Liver (tissue), 3 donors: Measurements from ENCODE around the gene ARL6IP6.

Experiments used
- CTCF ChIP-seq: fragments of 150-350 bp; IDR thresholded peaks from 2 replicates; pipeline ENCODE4 v1.5.1; 2017; ENCODE audit warnings: improper control_type of control experiment, low read depth, low read length; ENCODE audit not compliant: missing input control
- EGR1 ChIP-seq, 2 donors: IDR thresholded peaks; 2 replicates each; pipeline ENCODE4 v1.6.1; 2016 to 2018; ENCODE audit warnings: antibody characterized with exemption in 2 of 2, low read depth in 2 of 2
- GABPA ChIP-seq, 2 donors: IDR thresholded peaks in 1 of 2; conservative IDR thresholded peaks in 1 of 2; 2 replicates each; pipeline ENCODE4 v1.6.1; 2016; ENCODE audit warnings: antibody characterized with exemption in 2 of 2, mild to moderate bottlenecking in 1 of 2, moderate library complexity in 1 of 2
- RAD21 ChIP-seq, 2 donors: IDR thresholded peaks; 2 replicates each; pipeline ENCODE4 v1.6.1; 2016; ENCODE audit warnings: antibody characterized with exemption in 2 of 2, mild to moderate bottlenecking in 2 of 2
- TAF1 ChIP-seq: conservative IDR thresholded peaks from 2 replicates; pipeline ENCODE4 v1.6.1; 2016; ENCODE audit warnings: antibody characterized with exemption, mild to moderate bottlenecking
- ZBTB33 ChIP-seq: IDR thresholded peaks from 2 replicates; pipeline ENCODE4 v1.6.1; 2016; ENCODE audit warnings: antibody characterized with exemption
- TF ChIP-seq, protein P1 (sequence below): IDR thresholded peaks from 2 replicates; pipeline ENCODE4 v1.6.1; 2016; ENCODE audit warnings: antibody characterized with exemption, mild to moderate bottlenecking
- donor health status: healthy.
- donor health status: healthy.

DNA sequence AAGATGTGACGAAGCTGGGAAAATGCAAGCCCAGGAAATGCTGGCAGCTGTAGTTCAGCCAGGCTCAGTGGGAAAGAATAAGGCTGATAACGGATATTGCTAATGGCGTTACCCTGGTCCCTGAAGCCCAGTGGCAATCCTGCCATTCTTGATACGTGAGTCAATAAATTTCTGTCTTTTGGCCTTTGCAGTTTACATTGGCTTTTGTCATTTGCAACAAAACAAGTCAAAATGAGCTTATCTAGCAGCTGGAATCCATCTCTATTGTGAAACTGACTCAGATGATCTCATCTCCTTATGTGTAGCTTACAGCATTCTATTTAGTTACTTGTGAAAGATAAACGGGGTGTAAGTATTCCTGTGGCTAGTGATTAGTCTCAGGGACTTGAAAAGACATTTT, 43.8 kb downstream of the ARL6IP6 start:
- no peak for TF ChIP-seq CTCF
- no peak for TF ChIP-seq EGR1 (IDR thresholded peaks at IDR 0.05; ENCODE audit: low read depth in 2 of 2)
- no peak for TF ChIP-seq RAD21 (IDR thresholded peaks at IDR 0.05)
- TF ChIP-seq GABPA (IDR thresholded peaks at IDR 0.05 in 1 of 2, conservative IDR thresholded peaks at IDR 0.05 in 1 of 2), result no peak
- TF ChIP-seq TAF1, result no peak
- TF ChIP-seq, protein P1, sequence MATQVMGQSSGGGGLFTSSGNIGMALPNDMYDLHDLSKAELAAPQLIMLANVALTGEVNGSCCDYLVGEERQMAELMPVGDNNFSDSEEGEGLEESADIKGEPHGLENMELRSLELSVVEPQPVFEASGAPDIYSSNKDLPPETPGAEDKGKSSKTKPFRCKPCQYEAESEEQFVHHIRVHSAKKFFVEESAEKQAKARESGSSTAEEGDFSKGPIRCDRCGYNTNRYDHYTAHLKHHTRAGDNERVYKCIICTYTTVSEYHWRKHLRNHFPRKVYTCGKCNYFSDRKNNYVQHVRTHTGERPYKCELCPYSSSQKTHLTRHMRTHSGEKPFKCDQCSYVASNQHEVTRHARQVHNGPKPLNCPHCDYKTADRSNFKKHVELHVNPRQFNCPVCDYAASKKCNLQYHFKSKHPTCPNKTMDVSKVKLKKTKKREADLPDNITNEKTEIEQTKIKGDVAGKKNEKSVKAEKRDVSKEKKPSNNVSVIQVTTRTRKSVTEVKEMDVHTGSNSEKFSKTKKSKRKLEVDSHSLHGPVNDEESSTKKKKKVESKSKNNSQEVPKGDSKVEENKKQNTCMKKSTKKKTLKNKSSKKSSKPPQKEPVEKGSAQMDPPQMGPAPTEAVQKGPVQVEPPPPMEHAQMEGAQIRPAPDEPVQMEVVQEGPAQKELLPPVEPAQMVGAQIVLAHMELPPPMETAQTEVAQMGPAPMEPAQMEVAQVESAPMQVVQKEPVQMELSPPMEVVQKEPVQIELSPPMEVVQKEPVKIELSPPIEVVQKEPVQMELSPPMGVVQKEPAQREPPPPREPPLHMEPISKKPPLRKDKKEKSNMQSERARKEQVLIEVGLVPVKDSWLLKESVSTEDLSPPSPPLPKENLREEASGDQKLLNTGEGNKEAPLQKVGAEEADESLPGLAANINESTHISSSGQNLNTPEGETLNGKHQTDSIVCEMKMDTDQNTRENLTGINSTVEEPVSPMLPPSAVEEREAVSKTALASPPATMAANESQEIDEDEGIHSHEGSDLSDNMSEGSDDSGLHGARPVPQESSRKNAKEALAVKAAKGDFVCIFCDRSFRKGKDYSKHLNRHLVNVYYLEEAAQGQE, result no peak
- no peak for TF ChIP-seq ZBTB33
